T-cell (primary cell): Measurements from ENCODE around the gene CIB1. TPM values are rescaled to one million over a fixed set of nuclear protein-coding genes. Genes with fewer than 3 reads are reported as not detected.
A peak's percentile ranks its signal among the peaks of the same experiment; 100 is the strongest.

Experiments used
- ATAC-seq, 4 experiments: fragments of 200-7000 bp in 3 of 4; fragments of 150-1000 bp in 1 of 4; cut with Tn5 transposase; replicated peaks in 1 of 4; 1 replicate in 3 of 4; 2 replicates in 1 of 4; pipeline ENCODE4 v1.10.0; 2021; ENCODE audit warnings: moderate library complexity in 3 of 4, mild to moderate bottlenecking in 2 of 4, moderate number of reproducible peaks in 1 of 4
- CTCF ChIA-PET, 2 donors: fragments of 300-600 bp; sonication (Branson Sonifier 250); formaldehyde crosslinking; loops; one replicate each; lab custom pipeline; 2022; ENCODE audit warnings: antibody characterized with exemption in 2 of 2; lab: Charles Lee
- POLR2A ChIA-PET, 2 donors: fragments of 300-600 bp; sonication (Branson Sonifier 250); formaldehyde crosslinking; loops; one replicate each; lab custom pipeline; 2022; ENCODE audit warnings: antibody characterized with exemption in 2 of 2; lab: Charles Lee
- DNase-seq, 35 experiments: peaks; one replicate each; pipeline versions ENCODE4 v3.0.0 to v3.0.0-alpha.2; 2013 to 2023
- H3K27ac ChIP-seq: one replicate; pipeline ENCODE4 v1.5.1; 2013; ENCODE audit warnings: low read length
- H3K27me3 ChIP-seq, 2 experiments: replicated peaks in 1 of 2; 1 replicate in 1 of 2; 2 replicates in 1 of 2; pipeline versions ENCODE4 v1.6.1 to v1.7.0; 2013; ENCODE audit warnings: low read length in 1 of 2, mixed read lengths in 1 of 2; ENCODE audit not compliant: control insufficient read depth in 2 of 2, insufficient read depth in 2 of 2; ENCODE audit errors: extremely low read depth in 1 of 2
- H3K36me3 ChIP-seq, 2 donors: 1 replicate in 1 of 2; 2 replicates in 1 of 2; pipeline versions ENCODE4 v1.6.1 to v1.7.0; 2013; ENCODE audit warnings: low read length in 1 of 2; ENCODE audit not compliant: control insufficient read depth in 2 of 2, insufficient read depth in 1 of 2; ENCODE audit errors: extremely low read depth in 1 of 2
- H3K4me1 ChIP-seq, 2 experiments: 1 replicate in 1 of 2; 2 replicates in 1 of 2; pipeline versions ENCODE4 v1.6.1 to v1.7.0; 2013; ENCODE audit warnings: low read length in 2 of 2, mixed read lengths in 1 of 2; ENCODE audit not compliant: insufficient read depth in 2 of 2, control insufficient read depth in 1 of 2; ENCODE audit errors: extremely low read depth in 1 of 2
- H3K4me3 ChIP-seq, 2 donors: 1 replicate in 1 of 2; 2 replicates in 1 of 2; pipeline versions ENCODE4 v1.5.1 to v1.7.0; 2013; ENCODE audit warnings: mild to moderate bottlenecking in 2 of 2, low read length in 1 of 2, moderate library complexity in 1 of 2; ENCODE audit not compliant: control insufficient read depth in 1 of 2; ENCODE audit errors: extremely low read depth in 1 of 2
- H3K9me3 ChIP-seq: 2 replicates; pipeline ENCODE4 v1.7.0; 2013
- H3K27ac Mint-ChIP-seq, 2 donors: one replicate each; pipeline ENCODE4 v1.8.0; 2020 to 2021; ENCODE audit warnings: mild to moderate bottlenecking in 2 of 2, mixed read lengths in 2 of 2
- H3K27me3 Mint-ChIP-seq, 2 donors: one replicate each; pipeline ENCODE4 v1.8.0; 2021 to 2022; ENCODE audit warnings: mixed read lengths in 2 of 2
- H3K36me3 Mint-ChIP-seq: one replicate; pipeline ENCODE4 v1.8.0; 2021; ENCODE audit warnings: mixed read lengths
- H3K4me1 Mint-ChIP-seq, 3 donors: one replicate each; pipeline ENCODE4 v1.8.0; 2020 to 2022; ENCODE audit warnings: mixed read lengths in 3 of 3, mild to moderate bottlenecking in 1 of 3
- H3K4me3 Mint-ChIP-seq, 3 donors: one replicate each; pipeline ENCODE4 v1.8.0; 2020 to 2022; ENCODE audit warnings: mild to moderate bottlenecking in 3 of 3, mixed read lengths in 3 of 3, moderate library complexity in 3 of 3
- H3K9me3 Mint-ChIP-seq, 3 donors: one replicate each; pipeline ENCODE4 v1.8.0; 2020 to 2022; ENCODE audit warnings: mixed read lengths in 3 of 3
- WGBS: methylation state at CpG from one replicate; pipeline ENCODE4 v1.1.5; 2013; ENCODE audit warnings: missing lambda C conversion rate; ENCODE audit not compliant: insufficient coverage; 5-methylcytosine and 5-hydroxymethylcytosine counted together
- total RNA-seq, 35 experiments: library from RNA in 6 of 35; stranded (reverse) in 6 of 35; fragments of 120-200 nt in 1 of 35; gene quantifications; one replicate each; pipeline versions ENCODE4 v1.2.1 to v1.2.4 and lab custom pipeline; 2013 to 2026

CIB1 gene
- total RNA-seq, 5 donors from 2014 or later (not counting 1 experiment from before 2014, with no cell fraction given), result 112 to 201 (median 139) TPM

GRCh38 chr15:90270502-90271150 is 36.9 kb upstream of the CIB1 start:
- peaks cover 3 to 56% of the 10 kb centered on the region in 2 donors for H3K36me3 ChIP-seq
- H3K4me1 ChIP-seq, result peaks cover 22 to 41% of the 10 kb centered on the region in 2 experiments
- DNase-seq (no peak), ATAC-seq (no peak)
- H3K4me1 Mint-ChIP-seq, result peaks cover 65 to 69% (median 66%) of the 10 kb centered on the region in 3 donors
- peaks cover 49% of the 10 kb centered on the region for H3K36me3 Mint-ChIP-seq
- H3K27me3 Mint-ChIP-seq, result no peaks in the 10 kb centered on the region
- POLR2A ChIA-PET, result interaction anchor here (0.5 to 1.0 kb wide), 5 partner anchors 9 to 119 kb away, joined by 3 to 7 read pairs (median 4); partner anchors contain the start of genes CIB1 (in 1 of the 2) and GDPGP1 (in 1 of the 2)
- H3K4me3 ChIP-seq, result no peak overlapping the region
- H3K4me3 Mint-ChIP-seq, result peak overlapping the region in 1 of 3 donors; percentile 52
- H3K27ac Mint-ChIP-seq, result peak overlapping the region; percentile 9 to 72
- CTCF ChIA-PET, result interaction anchor here in 1 of 2 donors (0.5 kb wide), 1 partner anchor 351 kb away, joined by 6 read pairs; no protein-coding TSS in a partner anchor
- no peaks in the 10 kb centered on the region for H3K27me3 ChIP-seq
- no peaks in the 10 kb centered on the region for H3K9me3 ChIP-seq
- WGBS, result 92% methylated on average over 4 of the region's 10 CpGs
- H3K9me3 Mint-ChIP-seq, result no peaks in the 10 kb centered on the region
- no peak overlapping the region for H3K27ac ChIP-seq

- Mint-ChIP-seq H3K9me3 (no peaks in the 10 kb centered on the region), H3K27ac (peak overlapping the region in 1 of 2 donors; percentile 44), H3K27me3 (no peaks in the 10 kb centered on the region), H3K36me3 (peaks cover 39% of the 10 kb centered on the region), H3K4me1 (peaks cover 71 to 75% (median 74%) of the 10 kb centered on the region in 3 donors), H3K4me3 (peak overlapping the region; percentile 69 to 97 (median 95))
- no peaks in the 10 kb centered on the region for H3K27me3 ChIP-seq
- ChIA-PET POLR2A (interaction anchor here (0.5 to 1.6 kb wide), 5 partner anchors 18 to 98 kb away, joined by 3 to 16 read pairs (median 5); partner anchors contain the start of genes CIB1 (in 1 of the 2), GDPGP1 (in 1 of the 2) and TTLL13 (in 1 of the 2)), CTCF (interaction anchor here (0.6 to 1.3 kb wide), 2 partner anchors 18 to 26 kb away, joined by 3 to 4 read pairs; no protein-coding TSS in a partner anchor)
- ATAC-seq, result no peak
- peaks cover 3 to 46% of the 10 kb centered on the region in 2 donors for H3K36me3 ChIP-seq
- H3K9me3 ChIP-seq, result no peaks in the 10 kb centered on the region
- H3K4me3 ChIP-seq, result no peak overlapping the region
- peaks cover 26 to 53% of the 10 kb centered on the region in 2 experiments for H3K4me1 ChIP-seq
- no peak overlapping the region for H3K27ac ChIP-seq
- WGBS, result no CpG with 5 or more reads among the region's 1 CpG
- no peak for DNase-seq
These were observed 34.7 kb upstream of the CIB1 start for GRCh38 chr15:90268415-90268814.

- peak in 8 of 35 experiments; percentile 4 to 32 (median 11) for DNase-seq
- POLR2A ChIA-PET, result interaction anchor here in 1 of 2 donors (0.6 to 2.0 kb wide), 2 partner anchors 33 to 122 kb away, joined by 3 to 18 read pairs; partner anchors contain the start of genes CIB1, GDPGP1 and IQGAP1
- CTCF ChIA-PET, result interaction anchor here in 1 of 2 donors (1.1 kb wide), 1 partner anchor 35 kb away, joined by 6 read pairs; no protein-coding TSS in a partner anchor
These were observed 32.7 kb upstream of the CIB1 start for GRCh38 chr15:90266485-90266884.

GRCh38 chr15:90266061-90266431 is 32.3 kb upstream of the CIB1 start:
- Mint-ChIP-seq H3K4me1 (peaks cover 52 to 59% (median 57%) of the 10 kb centered on the region in 3 donors), H3K36me3 (peaks cover 26% of the 10 kb centered on the region)
- 0% methylated on average over 10 of the region's 16 CpGs for WGBS

More at GRCh38 chr15:90266485-90266884, 32.7 kb upstream of the CIB1 start:
- peaks cover 30% of the 10 kb centered on the region for H3K36me3 Mint-ChIP-seq
- H3K4me3 ChIP-seq, result peak overlapping the region; percentile 89
- H3K4me1 Mint-ChIP-seq, result peaks cover 56 to 64% (median 62%) of the 10 kb centered on the region in 3 donors
- H3K27me3 Mint-ChIP-seq, result no peaks in the 10 kb centered on the region
- no peak for ATAC-seq
- 52% methylated on average over 5 of the region's 15 CpGs for WGBS
- H3K4me1 ChIP-seq, result peaks cover 26 to 53% of the 10 kb centered on the region in 2 experiments
- peak overlapping the region; percentile 95 to 97 (median 95) for H3K4me3 Mint-ChIP-seq
- H3K27me3 ChIP-seq, result no peaks in the 10 kb centered on the region
- no peaks in the 10 kb centered on the region for H3K9me3 Mint-ChIP-seq
- H3K36me3 ChIP-seq, result peaks cover 2 to 30% of the 10 kb centered on the region in 2 donors
- H3K27ac ChIP-seq, result peak overlapping the region; percentile 96
- peak overlapping the region; percentile 98 to 99 for H3K27ac Mint-ChIP-seq
- no peaks in the 10 kb centered on the region for H3K9me3 ChIP-seq

GRCh38 chr15:90265271-90266060 is 31.7 kb upstream of the CIB1 start, which contains the start of gene NGRN:
NGRN (plus strand) TSS chr15:90265672; CDS start chr15:90265713, 41 bp downstream.
- H3K9me3 Mint-ChIP-seq, result no peaks in the 10 kb centered on the region
- POLR2A ChIA-PET, result interaction anchor here in 1 of 2 donors (0.6 to 2.0 kb wide), 2 partner anchors 32 to 123 kb away, joined by 3 to 18 read pairs; partner anchors contain the start of genes CIB1, GDPGP1 and IQGAP1
- no peaks in the 10 kb centered on the region for H3K27me3 Mint-ChIP-seq
- CTCF ChIA-PET, result interaction anchor here in 1 of 2 donors (0.6 to 1.1 kb wide), 3 partner anchors 34 to 689 kb away, joined by 3 to 6 read pairs (median 4); partner anchors contain the start of gene RCCD1
- Histone ChIP-seq H3K27ac (peak within 1 kb of the TSS; percentile 96), H3K4me3 (peak within 1 kb of the TSS; percentile 89), H3K36me3 (peaks cover 0 to 20% of the 10 kb centered on the region in 2 donors), H3K9me3 (no peaks in the 10 kb centered on the region), H3K27me3 (no peaks in the 10 kb centered on the region), H3K4me1 (peaks cover 26 to 44% of the 10 kb centered on the region in 2 experiments)
- H3K4me3 Mint-ChIP-seq, result peak within 1 kb of the TSS; percentile 95 to 97 (median 95)
- peaks cover 48 to 54% (median 52%) of the 10 kb centered on the region in 3 donors for H3K4me1 Mint-ChIP-seq
- DNase-seq (peak; percentile 84 to 96 (median 91)), ATAC-seq (peak; percentile 88 to 91 (median 90))
- H3K36me3 Mint-ChIP-seq, result peaks cover 20% of the 10 kb centered on the region
- H3K27ac Mint-ChIP-seq, result peak within 1 kb of the TSS; percentile 98 to 99
- WGBS, result under 1% methylated on average over 58 of the region's 59 CpGs

More at GRCh38 chr15:90266061-90266431, 32.3 kb upstream of the CIB1 start:
- H3K9me3 Mint-ChIP-seq, result no peaks in the 10 kb centered on the region
- Histone ChIP-seq H3K27me3 (no peaks in the 10 kb centered on the region), H3K27ac (peak overlapping the region; percentile 96), H3K4me3 (peak overlapping the region; percentile 89), H3K4me1 (peaks cover 26 to 50% of the 10 kb centered on the region in 2 experiments), H3K9me3 (no peaks in the 10 kb centered on the region), H3K36me3 (peaks cover 0 to 26% of the 10 kb centered on the region in 2 donors)
- no peaks in the 10 kb centered on the region for H3K27me3 Mint-ChIP-seq
- peak overlapping the region; percentile 98 to 99 for H3K27ac Mint-ChIP-seq
- CTCF ChIA-PET, result interaction anchor here in 1 of 2 donors (0.6 to 1.1 kb wide), 3 partner anchors 35 to 688 kb away, joined by 3 to 6 read pairs (median 4); partner anchors contain the start of gene RCCD1
- POLR2A ChIA-PET, result interaction anchor here in 1 of 2 donors (0.6 to 2.0 kb wide), 2 partner anchors 33 to 122 kb away, joined by 3 to 18 read pairs; partner anchors contain the start of genes CIB1, GDPGP1 and IQGAP1
- ATAC-seq (peak; percentile 26 to 39 (median 36)), DNase-seq (peak in 22 of 35 experiments; percentile 3 to 64 (median 28))
- H3K4me3 Mint-ChIP-seq, result peak overlapping the region; percentile 95 to 97 (median 95)
